ENCODE data around the gene NEDD8. TPM values are rescaled to one million over a fixed set of nuclear protein-coding genes. Genes with fewer than 3 reads are reported as not detected.
"Not testable (repeated sequence)": the region's sequence is repeated elsewhere in the genome, so short reads cannot be mapped to it uniquely, and the experiment has no call there.

NEDD8 gene
- total RNA-seq, 2 experiments from 2014 or later = 181 to 205 TPM

DNA sequence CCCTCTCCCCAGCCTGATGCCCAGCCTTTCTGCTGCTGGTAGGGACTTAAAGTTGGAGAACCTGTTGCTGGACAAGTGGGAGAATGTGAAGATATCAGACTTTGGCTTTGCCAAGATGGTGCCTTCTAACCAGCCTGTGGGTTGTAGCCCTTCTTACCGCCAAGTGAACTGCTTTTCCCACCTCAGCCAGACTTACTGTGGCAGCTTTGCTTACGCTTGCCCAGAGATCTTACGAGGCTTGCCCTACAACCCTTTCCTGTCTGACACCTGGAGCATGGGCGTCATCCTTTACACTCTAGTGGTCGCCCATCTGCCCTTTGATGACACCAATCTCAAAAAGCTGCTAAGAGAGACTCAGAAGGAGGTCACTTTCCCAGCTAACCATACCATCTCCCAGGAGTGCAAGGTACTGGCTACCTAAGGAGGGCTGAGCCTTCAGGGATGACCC, 25.0 kb downstream of the NEDD8 start:
- Mint-ChIP-seq H3K4me1 (peaks cover 19% of the 10 kb centered on the region), H3K27ac (no peak overlapping the region), H3K9me3 (ENCODE audit: low read depth) (peaks cover 5% of the 10 kb centered on the region), H3K4me3 (no peak overlapping the region), H3K27me3 (no peaks in the 10 kb centered on the region), H3K36me3 (peaks cover 75% of the 10 kb centered on the region)
- DNase-seq = no peak
- CTCF ChIA-PET = interaction anchor here (1.1 kb wide), 1 partner anchor 65 kb away, joined by 3 read pairs; the partner anchor contains the start of gene RABGGTA
- ATAC-seq = no peak

DNA sequence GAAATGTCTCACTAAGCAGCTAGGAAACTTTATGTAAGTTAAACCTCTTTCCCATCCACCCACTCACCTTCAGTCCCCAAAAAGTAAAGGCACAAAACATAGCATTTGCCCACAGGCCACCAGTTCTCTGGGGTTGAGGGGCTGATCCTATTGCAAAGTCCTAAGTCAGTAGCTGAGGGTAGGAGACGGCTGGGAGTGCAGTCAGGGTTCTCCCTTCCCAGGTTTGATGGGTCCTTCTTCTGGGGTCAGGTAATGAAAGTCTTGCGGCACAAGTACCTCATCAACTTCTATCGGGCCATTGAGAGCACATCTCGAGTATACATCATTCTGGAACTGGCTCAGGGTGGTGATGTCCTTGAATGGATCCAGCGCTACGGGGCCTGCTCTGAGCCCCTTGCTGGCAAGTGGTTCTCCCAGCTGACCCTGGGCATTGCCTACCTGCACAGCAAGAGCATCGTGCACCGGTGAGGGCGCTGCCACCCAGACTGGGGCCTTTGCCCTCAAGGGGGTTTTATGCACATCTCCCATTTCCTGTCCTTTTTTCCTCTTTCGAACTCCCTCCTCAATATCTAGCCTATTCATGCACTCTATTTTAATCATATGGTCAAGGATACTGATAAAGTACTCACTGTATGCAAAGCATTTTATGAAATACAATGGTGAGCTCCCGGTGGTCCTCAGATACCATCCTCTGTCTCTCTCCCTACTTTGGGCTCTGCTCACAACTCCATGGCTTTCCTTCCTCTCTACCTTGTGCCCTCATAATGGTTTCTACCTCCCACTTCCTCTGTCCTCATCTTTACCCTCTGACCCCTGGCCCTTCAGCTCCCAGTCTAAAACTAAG, 25.7 kb downstream of the NEDD8 start:
- no peak for DNase-seq
- Mint-ChIP-seq H3K4me1 (peaks cover 14% of the 10 kb centered on the region), H3K9me3 (ENCODE audit: low read depth) (peaks cover 7% of the 10 kb centered on the region), H3K36me3 (peaks cover 77% of the 10 kb centered on the region), H3K27me3 (no peaks in the 10 kb centered on the region), H3K4me3 (no peak overlapping the region), H3K27ac (no peak overlapping the region)
- no peak for ATAC-seq
- CTCF ChIA-PET = interaction anchor here (0.8 to 1.1 kb wide), 2 partner anchors 10 to 65 kb away, joined by 3 read pairs; partner anchors contain the start of genes MDP1 and RABGGTA

DNA sequence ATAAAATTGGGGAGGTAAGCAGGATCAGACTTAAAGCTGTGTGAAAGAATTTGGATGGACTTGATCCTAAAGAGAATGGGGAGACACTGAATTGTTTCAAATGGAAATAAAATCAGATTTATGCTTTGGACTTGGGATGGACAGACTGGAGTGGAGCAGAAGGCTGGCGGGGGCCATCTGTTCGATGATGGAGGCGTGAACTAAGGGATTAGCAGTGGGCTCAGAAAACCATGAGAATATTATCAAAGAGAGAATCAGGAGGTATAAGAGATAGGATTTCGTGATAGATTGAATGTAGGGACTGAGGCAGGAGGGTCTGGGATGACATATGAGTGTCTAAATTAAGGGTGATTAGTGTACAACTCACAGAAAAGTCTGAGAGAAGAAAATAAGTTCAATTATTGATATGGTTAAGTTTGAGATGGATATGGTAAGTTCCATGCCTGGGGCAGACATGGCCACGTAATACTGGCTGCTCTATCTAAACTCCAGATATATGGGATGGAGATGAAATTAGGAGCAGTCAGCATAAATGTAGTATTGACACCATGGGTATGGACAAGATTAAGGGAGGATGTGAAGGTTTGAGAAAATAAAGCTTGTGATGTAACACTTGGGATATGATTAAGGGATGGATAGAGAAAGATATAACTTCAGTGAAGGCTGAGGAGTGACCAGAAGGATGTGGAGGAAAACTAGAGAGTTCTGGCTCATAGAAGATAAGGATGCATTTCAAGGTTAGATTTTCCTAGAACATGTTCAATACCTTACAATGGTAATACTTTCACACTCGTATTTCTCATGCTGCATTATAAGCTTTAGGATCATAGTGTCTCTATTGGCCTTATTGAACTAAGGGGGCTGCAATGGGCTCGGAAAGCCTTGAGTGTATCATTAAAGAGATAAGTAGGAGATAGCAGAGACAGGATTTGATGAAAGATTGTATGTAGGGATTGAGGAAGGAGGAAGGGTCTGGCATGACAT, 27.7 kb downstream of the NEDD8 start:
- peaks cover 11% of the 10 kb centered on the region for H3K4me1 Mint-ChIP-seq
- ATAC-seq = no peak
- H3K27me3 Mint-ChIP-seq = no peaks in the 10 kb centered on the region
- DNase-seq = no peak
- peaks cover 77% of the 10 kb centered on the region for H3K36me3 Mint-ChIP-seq
- H3K4me3 Mint-ChIP-seq = no peak overlapping the region
- H3K27ac Mint-ChIP-seq = no peak overlapping the region
- CTCF ChIA-PET = no interaction called here
- peaks cover 10% of the 10 kb centered on the region for H3K9me3 Mint-ChIP-seq (ENCODE audit: low read depth)

DNA sequence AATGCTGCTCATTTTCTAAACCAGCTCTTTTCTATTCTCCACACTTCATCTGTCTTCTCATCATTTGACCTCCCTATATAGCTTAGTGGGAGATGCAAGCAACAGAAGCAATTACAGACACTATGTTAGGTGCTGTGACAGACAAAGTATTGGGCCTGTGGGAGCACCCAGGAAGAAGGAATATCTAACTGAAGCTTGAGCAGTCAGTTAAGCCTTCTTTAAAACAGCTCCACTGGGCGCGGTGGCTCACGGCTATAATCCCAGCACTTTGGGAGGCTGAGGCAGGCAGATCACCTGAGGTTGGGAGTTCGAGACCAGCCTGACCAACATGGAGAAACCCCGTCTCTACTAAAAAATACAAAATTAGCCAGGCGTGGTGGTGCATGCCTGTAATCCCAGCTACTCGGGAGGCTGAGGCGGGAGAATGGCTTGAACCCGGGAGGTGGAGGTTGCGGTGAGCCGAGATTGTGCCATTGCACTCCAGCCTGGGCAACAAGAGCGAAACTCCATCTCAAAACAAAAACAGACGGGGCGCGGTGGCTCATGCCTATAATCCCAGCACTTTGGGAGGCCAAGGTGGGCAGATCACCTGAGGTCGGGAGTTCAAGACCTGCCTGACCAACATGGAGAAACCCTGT, 28.8 kb downstream of the NEDD8 start:
- ATAC-seq, H3K4me3 Mint-ChIP-seq, DNase-seq, H3K27me3 Mint-ChIP-seq, H3K27ac Mint-ChIP-seq: not testable (repeated sequence)
- H3K9me3 Mint-ChIP-seq (ENCODE audit: low read depth) = peaks cover 11% of the 10 kb centered on the region
- CTCF ChIA-PET = interaction anchor here (0.9 kb wide), 2 partner anchors 9 to 107 kb away, joined by 3 to 4 read pairs; no protein-coding TSS in a partner anchor
- peaks cover 80% of the 10 kb centered on the region for H3K36me3 Mint-ChIP-seq
- H3K4me1 Mint-ChIP-seq = peaks cover 20% of the 10 kb centered on the region

DNA sequence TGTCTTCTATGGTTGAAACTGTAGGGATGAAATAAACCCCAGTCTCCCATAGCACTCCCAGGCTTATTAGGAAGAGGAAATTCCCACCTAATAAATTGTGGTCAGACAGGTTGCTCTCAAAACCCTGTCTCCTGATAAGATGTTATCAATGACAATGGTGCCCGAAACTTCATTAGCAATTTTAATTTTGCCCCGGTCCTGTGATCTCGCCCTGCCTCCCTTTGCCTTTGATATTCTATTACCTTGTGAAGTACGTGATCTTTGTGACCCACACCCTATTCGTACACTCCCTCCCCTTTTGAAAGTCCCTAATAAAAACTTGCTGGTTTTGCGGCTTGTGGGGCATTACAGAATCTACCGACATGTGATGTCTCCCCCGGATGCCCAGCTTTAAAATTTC, 29.6 kb downstream of the NEDD8 start:
- peaks cover 76% of the 10 kb centered on the region for H3K36me3 Mint-ChIP-seq
- H3K27ac Mint-ChIP-seq, H3K4me3 Mint-ChIP-seq, ATAC-seq, H3K27me3 Mint-ChIP-seq, DNase-seq: not testable (repeated sequence)
- CTCF ChIA-PET = interaction anchor here (0.9 kb wide), 2 partner anchors 9 to 108 kb away, joined by 3 to 4 read pairs; no protein-coding TSS in a partner anchor
- peaks cover 11% of the 10 kb centered on the region for H3K9me3 Mint-ChIP-seq (ENCODE audit: low read depth)
- peaks cover 23% of the 10 kb centered on the region for H3K4me1 Mint-ChIP-seq

DNA sequence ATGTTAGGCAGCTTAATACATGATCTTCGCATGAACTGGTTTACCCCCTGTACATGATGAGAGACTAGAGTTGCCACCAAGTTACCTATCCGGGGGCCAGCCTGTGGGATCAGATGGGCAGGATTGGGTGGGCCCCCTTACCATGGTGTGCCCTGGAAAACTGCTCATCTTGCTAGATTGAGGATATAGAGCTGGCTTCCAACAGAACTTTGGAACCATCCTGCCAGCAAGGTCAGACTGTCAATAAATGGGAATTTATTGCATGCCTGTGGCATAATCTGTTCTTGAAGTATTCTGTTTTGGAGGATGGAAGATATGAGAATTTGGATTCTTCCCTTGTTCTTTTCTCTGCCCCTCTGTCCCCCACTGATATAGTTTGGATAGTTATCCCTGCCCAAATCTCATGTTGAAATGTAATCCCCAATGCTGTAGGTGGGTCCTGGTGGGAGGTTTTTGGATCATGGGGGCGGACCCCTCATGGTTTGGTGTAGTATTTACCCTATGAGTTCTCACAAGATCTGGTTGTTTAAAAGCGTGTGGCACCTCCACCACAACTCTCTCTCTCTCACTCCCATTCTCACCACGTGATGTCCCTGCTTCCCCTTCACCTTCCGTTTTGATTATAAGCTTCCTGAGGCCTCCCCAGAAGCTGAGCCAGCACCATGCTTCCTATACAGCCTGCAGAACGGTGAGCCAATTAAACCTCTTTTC, 33.2 kb downstream of the NEDD8 start:
- Mint-ChIP-seq H3K4me3 (no peak overlapping the region), H3K36me3 (peaks cover 52% of the 10 kb centered on the region), H3K9me3 (ENCODE audit: low read depth) (peaks cover 11% of the 10 kb centered on the region), H3K4me1 (peaks cover 37% of the 10 kb centered on the region), H3K27ac (no peak overlapping the region), H3K27me3 (no peaks in the 10 kb centered on the region)
- DNase-seq (no peak), ATAC-seq (no peak)
- CTCF ChIA-PET = interaction anchor here (1.0 kb wide), 1 partner anchor 43 kb away, joined by 3 read pairs; the partner anchor contains the start of gene TINF2

DNA sequence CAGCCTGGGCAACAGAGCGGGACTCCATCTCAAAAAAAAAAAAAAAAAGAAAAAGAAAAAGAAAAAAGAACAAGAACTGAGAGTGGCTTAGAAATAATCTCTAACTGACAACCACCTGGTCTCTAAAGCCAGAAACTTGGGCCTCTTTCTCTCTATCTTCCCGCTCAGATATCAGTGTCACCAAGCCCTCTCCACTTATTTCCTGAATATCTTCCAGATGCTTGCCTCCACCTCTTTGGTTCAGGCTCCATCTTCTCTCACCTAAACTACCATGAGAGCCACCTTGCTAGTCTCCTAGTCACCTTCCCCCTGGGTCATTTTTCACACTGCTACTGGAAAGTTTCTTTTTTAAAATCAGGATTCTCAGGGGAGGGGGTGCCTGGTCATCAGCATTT, 35.1 kb downstream of the NEDD8 start:
- peaks cover 48% of the 10 kb centered on the region for H3K36me3 Mint-ChIP-seq
- H3K4me3 Mint-ChIP-seq = peak overlapping the region; percentile 54
- H3K27ac Mint-ChIP-seq = peak overlapping the region; percentile 80
- no peaks in the 10 kb centered on the region for H3K27me3 Mint-ChIP-seq
- H3K4me1 Mint-ChIP-seq = peaks cover 50% of the 10 kb centered on the region
- CTCF ChIA-PET = interaction anchor here (1.7 to 2.0 kb wide), 2 partner anchors 36 to 74 kb away, joined by 6 to 14 read pairs; partner anchors contain the start of genes IRF9 and RABGGTA
- ATAC-seq (no peak), DNase-seq (no peak)
- H3K9me3 Mint-ChIP-seq (ENCODE audit: low read depth) = peaks cover 6% of the 10 kb centered on the region

DNA sequence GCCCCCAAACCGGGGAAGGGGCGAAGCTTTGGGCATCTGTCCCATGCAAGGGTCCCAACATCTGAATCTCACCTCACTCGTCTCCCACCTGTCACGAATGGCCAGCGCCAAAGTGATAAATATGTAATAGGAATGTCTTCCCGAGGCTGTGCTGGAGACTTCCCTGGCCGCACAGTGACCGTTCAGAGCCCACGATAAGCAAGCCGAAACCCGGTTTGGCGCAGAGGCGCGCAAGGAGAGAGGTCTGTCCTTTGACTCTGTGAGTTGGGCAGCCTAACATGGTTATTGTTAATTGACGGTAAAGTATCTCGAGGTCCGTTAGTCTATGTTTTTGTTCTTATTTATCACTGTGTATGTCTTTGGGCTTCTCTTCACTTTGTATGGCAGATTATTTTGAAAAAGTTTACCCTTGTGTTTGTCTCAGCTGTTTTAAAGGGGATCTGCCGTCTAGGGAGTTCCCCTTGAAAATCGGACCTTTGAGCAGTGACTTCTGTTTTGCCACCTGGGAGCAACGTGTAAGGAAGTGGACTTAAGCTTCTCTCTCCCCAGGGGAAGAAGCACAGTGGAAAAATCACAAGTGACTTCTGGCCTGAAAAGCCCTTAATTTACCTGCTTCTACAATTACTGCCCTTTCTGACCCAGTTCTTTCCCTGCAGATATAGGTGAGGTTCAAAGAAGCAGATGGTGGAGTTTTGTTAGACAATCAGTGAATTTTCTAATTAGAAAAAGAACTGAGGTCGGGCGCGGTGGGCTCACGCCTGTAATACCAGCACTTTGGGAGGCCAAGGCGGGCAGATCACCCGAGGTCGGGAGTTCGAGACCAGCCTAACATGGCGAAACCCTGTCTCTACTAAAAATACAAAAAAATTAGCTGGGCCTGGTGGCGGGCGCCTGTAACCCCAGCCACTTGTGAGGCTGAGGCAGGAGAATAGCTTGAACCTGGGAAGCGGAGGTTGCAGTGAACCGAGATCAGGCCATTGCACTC, 35.8 kb downstream of the NEDD8 start:
- Mint-ChIP-seq H3K9me3 (ENCODE audit: low read depth) (peaks cover 3% of the 10 kb centered on the region), H3K4me3 (peak overlapping the region; percentile 89), H3K36me3 (peaks cover 46% of the 10 kb centered on the region), H3K4me1 (peaks cover 55% of the 10 kb centered on the region), H3K27me3 (no peaks in the 10 kb centered on the region), H3K27ac (peak overlapping the region; percentile 95)
- DNase-seq (no peak), ATAC-seq (peak; percentile 20)
- CTCF ChIA-PET = interaction anchor here (0.9 to 2.2 kb wide), 10 partner anchors 14 to 234 kb away, joined by 3 to 14 read pairs (median 6); partner anchors contain the start of genes CHMP4A, CIDEB, IRF9 and KHNYN

DNA sequence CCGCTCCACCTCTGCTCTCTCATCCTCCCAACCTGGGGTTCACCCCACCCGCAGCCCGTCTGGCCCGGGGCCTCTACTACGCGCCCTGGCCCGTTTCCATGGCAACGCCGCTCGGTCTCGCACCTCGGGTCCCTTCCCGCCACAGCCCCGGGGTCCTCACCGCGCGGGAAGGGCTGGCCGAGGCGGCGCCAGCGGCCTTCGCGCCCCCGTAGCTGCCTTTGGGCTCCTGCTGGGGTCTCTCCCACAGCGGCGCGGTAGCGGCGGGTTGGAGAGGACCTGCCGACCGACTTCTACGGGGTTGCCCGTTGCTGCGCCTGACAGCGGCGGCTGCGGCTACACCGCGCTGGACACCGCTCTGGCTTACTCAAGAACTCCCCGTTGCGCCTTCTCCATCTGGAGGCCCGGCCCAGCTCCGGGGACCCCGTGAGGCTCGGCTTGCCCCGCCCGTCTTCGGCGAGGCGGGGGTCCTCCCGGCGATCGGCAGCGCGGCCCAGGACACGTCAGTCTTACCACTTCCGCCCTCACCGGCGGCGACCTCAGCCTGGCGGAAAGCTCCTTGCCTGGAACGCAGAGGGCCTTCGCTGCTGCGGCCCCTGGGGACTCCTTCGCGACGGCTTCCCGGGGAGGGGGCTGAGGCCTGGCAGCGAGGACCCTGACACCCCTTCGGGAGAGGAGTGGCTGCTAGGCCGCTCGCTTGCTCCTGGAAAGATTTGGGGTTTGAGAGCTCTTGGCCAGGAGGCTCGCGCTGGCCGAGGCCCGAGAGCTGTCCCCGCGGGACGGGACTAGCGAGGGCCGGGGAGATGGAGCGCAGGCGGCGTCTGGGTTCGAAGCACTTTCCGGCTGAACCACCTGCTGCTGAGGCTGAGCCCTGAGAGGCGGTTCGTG, 36.7 kb downstream of the NEDD8 start, which contains the start of gene TM9SF1:
TM9SF1 (minus strand) TSS at position 256 of the 885 bp plus-strand sequence. CDS start 422 bp downstream, outside the sequence.
- peak; percentile 92 for ATAC-seq

DNA sequence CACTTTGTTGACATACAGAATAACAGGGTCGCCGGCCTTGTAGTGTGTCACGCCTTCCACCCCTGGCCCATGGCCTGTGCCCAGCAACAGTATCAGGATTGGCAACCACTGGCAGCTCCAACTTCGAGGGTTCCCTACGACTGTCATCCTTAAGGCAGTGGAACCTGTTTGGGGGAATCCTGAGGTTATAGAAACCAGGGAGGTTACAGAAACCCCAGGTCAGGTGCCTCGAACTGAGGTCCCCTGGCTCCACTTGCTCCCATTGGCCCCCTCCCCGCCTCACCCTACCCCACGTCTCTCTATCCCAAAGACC, 37.3 kb downstream of the NEDD8 start:
- H3K4me3 Mint-ChIP-seq = peak overlapping the region; percentile 89
- H3K27ac Mint-ChIP-seq = peak overlapping the region; percentile 95
- DNase-seq (no peak), ATAC-seq (no peak)
- H3K9me3 Mint-ChIP-seq (ENCODE audit: low read depth) = peaks cover 2% of the 10 kb centered on the region
- peaks cover 38% of the 10 kb centered on the region for H3K36me3 Mint-ChIP-seq
- H3K27me3 Mint-ChIP-seq = no peaks in the 10 kb centered on the region
- peaks cover 60% of the 10 kb centered on the region for H3K4me1 Mint-ChIP-seq
- CTCF ChIA-PET = interaction anchor here (0.7 to 2.2 kb wide), 8 partner anchors 18 to 235 kb away, joined by 3 to 14 read pairs (median 6); partner anchors contain the start of genes CHMP4A, IRF9, KHNYN and MDP1

More for the DNA sequence above, 36.7 kb downstream of the NEDD8 start, which contains the start of gene TM9SF1:
- Mint-ChIP-seq H3K27me3 (no peaks in the 10 kb centered on the region), H3K27ac (peak within 1 kb of the TSS; percentile 95), H3K4me1 (peaks cover 56% of the 10 kb centered on the region), H3K4me3 (peak within 1 kb of the TSS; percentile 89), H3K36me3 (peaks cover 41% of the 10 kb centered on the region), H3K9me3 (ENCODE audit: low read depth) (peaks cover 2% of the 10 kb centered on the region)
- CTCF ChIA-PET = interaction anchor here (0.7 to 2.2 kb wide), 12 partner anchors 15 to 235 kb away, joined by 3 to 14 read pairs (median 6); partner anchors contain the start of genes CHMP4A, CIDEB, IRF9 and KHNYN
- peak; percentile 93 for DNase-seq
